Activated T-cell treated with anti-CD3 and anti-CD28 coated beads for 48 hours (primary cell): ENCODE measurements around the gene HERC5.
"Not testable (repeated sequence)": the region's sequence is repeated elsewhere in the genome, so short reads cannot be mapped to it uniquely, and the experiment has no call there.

Experiments used
- DNase-seq: peaks from one replicate; pipeline ENCODE4 v3.0.0-alpha.2; 2020; ENCODE audit warnings: low read depth

HERC5 gene

GRCh38 chr4:88448211-88448765 lies 8.6 kb upstream of the HERC5 start:
- DNase-seq = not testable (repeated sequence)

GRCh38 chr4:88448889-88449288 lies 8.0 kb upstream of the HERC5 start:
- DNase-seq = no peak

GRCh38 chr4:88449290-88449689 lies 7.6 kb upstream of the HERC5 start:
- DNase-seq = no peak

- DNase-seq = no peak
These were observed 5.7 kb upstream of the HERC5 start for GRCh38 chr4:88451205-88451604.

GRCh38 chr4:88452912-88453311 lies 4.0 kb upstream of the HERC5 start:
- DNase-seq = no peak

- DNase-seq = peak; percentile 33
These were observed 586 bp downstream of the HERC5 start for GRCh38 chr4:88457307-88458103.

- no peak for DNase-seq
These were observed 1.3 kb downstream of the HERC5 start for GRCh38 chr4:88458104-88458740.

- DNase-seq = no peak
These were observed 8.8 kb downstream of the HERC5 start for GRCh38 chr4:88465653-88466192.

GRCh38 chr4:88467392-88467791 lies 10.5 kb downstream of the HERC5 start:
- no peak for DNase-seq

- no peak for DNase-seq
These were observed 20.4 kb downstream of the HERC5 start for GRCh38 chr4:88477229-88477860.

- no peak for DNase-seq
These were observed 21.3 kb downstream of the HERC5 start for GRCh38 chr4:88478247-88478646.

GRCh38 chr4:88481537-88481936 lies 24.6 kb downstream of the HERC5 start:
- DNase-seq = no peak

- DNase-seq = no peak
These were observed 32.3 kb downstream of the HERC5 start for GRCh38 chr4:88489100-88489761.

- no peak for DNase-seq
These were observed 41.0 kb downstream of the HERC5 start for GRCh38 chr4:88497859-88498409.

- no peak for DNase-seq
These were observed 46.4 kb downstream of the HERC5 start for GRCh38 chr4:88503344-88503743.

GRCh38 chr4:88511236-88511635 lies 54.3 kb downstream of the HERC5 start:
- no peak for DNase-seq

- no peak for DNase-seq
These were observed 57.9 kb downstream of the HERC5 start for GRCh38 chr4:88514557-88515511.

- no peak for DNase-seq
These were observed 59.8 kb downstream of the HERC5 start for GRCh38 chr4:88516746-88517145.

- no peak for DNase-seq
These were observed 60.9 kb downstream of the HERC5 start for GRCh38 chr4:88517825-88518224.

GRCh38 chr4:88518911-88519310 lies 62.0 kb downstream of the HERC5 start:
- no peak for DNase-seq
